ENCODE results near the gene COMMD1. TPM values are rescaled to one million over a fixed set of nuclear protein-coding genes. Genes with fewer than 3 reads are reported as not detected.
"Not testable (repeated sequence)": the region's sequence is repeated elsewhere in the genome, so short reads cannot be mapped to it uniquely, and the experiment has no call there.

Gene COMMD1
- total RNA-seq, 5 donors from 2014 or later (not counting 1 experiment from before 2014, with no cell fraction given): 18.2 to 23.8 (median 19.6) TPM

- not testable (repeated sequence) for H3K27ac Mint-ChIP-seq
- POLR2A ChIA-PET: interaction anchor here in 1 of 2 donors (0.6 kb wide), 1 partner anchor 22 kb away, joined by 4 read pairs; no protein-coding TSS in a partner anchor
- 100% methylated on average over 4 of the region's 9 CpGs for WGBS (ENCODE audit: insufficient coverage)
These were observed 49.4 kb downstream of the COMMD1 start for GRCh38 chr2:61954856-61955255.

GRCh38 chr2:61959381-61960293, 54.2 kb downstream of the COMMD1 start:
- ATAC-seq (replicated peaks in 1 of 4) (no peak), DNase-seq (no peak)
- CTCF ChIA-PET: interaction anchor here in 1 of 2 donors (0.9 kb wide), 1 partner anchor 15 kb away, joined by 3 read pairs; no protein-coding TSS in a partner anchor
- H3K4me3 ChIP-seq (ENCODE audit: control insufficient read depth in 1 of 2, extremely low read depth in 1 of 2, low read length in 1 of 2): no peak overlapping the region
- no peak overlapping the region for H3K27ac Mint-ChIP-seq
- peaks cover 35% of the 10 kb centered on the region for H3K36me3 Mint-ChIP-seq
- H3K27me3 Mint-ChIP-seq: no peaks in the 10 kb centered on the region
- no peak overlapping the region for H3K4me3 Mint-ChIP-seq
- no CpG with 5 or more reads among the region's 7 CpGs for WGBS (ENCODE audit: insufficient coverage)
- H3K9me3 Mint-ChIP-seq: peaks cover 0 to 6% (median 0%) of the 10 kb centered on the region in 3 donors
- peaks cover 15 to 17% (median 16%) of the 10 kb centered on the region in 3 donors for H3K4me1 Mint-ChIP-seq
- POLR2A ChIA-PET: interaction anchor here in 1 of 2 donors (0.6 kb wide), 1 partner anchor 25 kb away, joined by 4 read pairs; no protein-coding TSS in a partner anchor
- H3K36me3 ChIP-seq (ENCODE audit: control insufficient read depth in 2 of 2, extremely low read depth in 1 of 2, insufficient read depth in 1 of 2, low read length in 1 of 2): no peaks in the 10 kb centered on the region
- H3K27ac ChIP-seq (ENCODE audit: low read length): no peak overlapping the region
- no peaks in the 10 kb centered on the region for H3K4me1 ChIP-seq (ENCODE audit: control insufficient read depth in 1 of 2, extremely low read depth in 1 of 2, insufficient read depth in 2 of 2, low read length in 2 of 2)
- no peaks in the 10 kb centered on the region for H3K27me3 ChIP-seq (replicated peaks in 1 of 2; ENCODE audit: control insufficient read depth in 2 of 2, extremely low read depth in 1 of 2, insufficient read depth in 2 of 2, low read length in 1 of 2)
- no peaks in the 10 kb centered on the region for H3K9me3 ChIP-seq

More at GRCh38 chr2:61954856-61955255, 49.4 kb downstream of the COMMD1 start:
- CTCF ChIA-PET: interaction anchor here in 1 of 2 donors (0.6 kb wide), 1 partner anchor 12 kb away, joined by 4 read pairs; no protein-coding TSS in a partner anchor
- H3K4me3 ChIP-seq (ENCODE audit: control insufficient read depth in 1 of 2, extremely low read depth in 1 of 2, low read length in 1 of 2); H3K9me3 ChIP-seq; H3K9me3 Mint-ChIP-seq; H3K27me3 Mint-ChIP-seq; H3K27me3 ChIP-seq (replicated peaks in 1 of 2; ENCODE audit: control insufficient read depth in 2 of 2, extremely low read depth in 1 of 2, insufficient read depth in 2 of 2, low read length in 1 of 2); ATAC-seq (replicated peaks in 1 of 4); H3K4me3 Mint-ChIP-seq; DNase-seq; H3K36me3 ChIP-seq (ENCODE audit: control insufficient read depth in 2 of 2, extremely low read depth in 1 of 2, insufficient read depth in 1 of 2, low read length in 1 of 2); H3K27ac ChIP-seq (ENCODE audit: low read length); H3K4me1 ChIP-seq (ENCODE audit: control insufficient read depth in 1 of 2, extremely low read depth in 1 of 2, insufficient read depth in 2 of 2, low read length in 2 of 2): not testable (repeated sequence)
- peaks cover 36% of the 10 kb centered on the region for H3K36me3 Mint-ChIP-seq
- H3K4me1 Mint-ChIP-seq: peaks cover 17 to 19% (median 18%) of the 10 kb centered on the region in 3 donors

- no peak overlapping the region for H3K4me3 Mint-ChIP-seq
- Histone ChIP-seq H3K36me3 (ENCODE audit: control insufficient read depth in 2 of 2, extremely low read depth in 1 of 2, insufficient read depth in 1 of 2, low read length in 1 of 2) (no peaks in the 10 kb centered on the region), H3K4me1 (ENCODE audit: control insufficient read depth in 1 of 2, extremely low read depth in 1 of 2, insufficient read depth in 2 of 2, low read length in 2 of 2) (no peaks in the 10 kb centered on the region), H3K4me3 (ENCODE audit: control insufficient read depth in 1 of 2, extremely low read depth in 1 of 2, low read length in 1 of 2) (no peak overlapping the region), H3K9me3 (no peaks in the 10 kb centered on the region), H3K27ac (ENCODE audit: low read length) (no peak overlapping the region), H3K27me3 (replicated peaks in 1 of 2; ENCODE audit: control insufficient read depth in 2 of 2, extremely low read depth in 1 of 2, insufficient read depth in 2 of 2, low read length in 1 of 2) (no peaks in the 10 kb centered on the region)
- ChIA-PET POLR2A (no interaction called here), CTCF (no interaction called here)
- ATAC-seq (replicated peaks in 1 of 4) (no peak), DNase-seq (no peak)
- no peaks in the 10 kb centered on the region for H3K27me3 Mint-ChIP-seq
- H3K4me1 Mint-ChIP-seq: peaks cover 12 to 15% (median 14%) of the 10 kb centered on the region in 3 donors
- no peak overlapping the region for H3K27ac Mint-ChIP-seq
- WGBS (ENCODE audit: insufficient coverage): no CpG with 5 or more reads among the region's 2 CpGs
- peaks cover 0 to 6% (median 0%) of the 10 kb centered on the region in 3 donors for H3K9me3 Mint-ChIP-seq
- peaks cover 28% of the 10 kb centered on the region for H3K36me3 Mint-ChIP-seq
These were observed 55.9 kb downstream of the COMMD1 start for GRCh38 chr2:61961231-61961901.

GRCh38 chr2:61962095-61962984, 56.9 kb downstream of the COMMD1 start:
- CTCF ChIA-PET: no interaction called here
- no peak overlapping the region for H3K4me3 ChIP-seq (ENCODE audit: control insufficient read depth in 1 of 2, extremely low read depth in 1 of 2, low read length in 1 of 2)
- H3K27ac ChIP-seq (ENCODE audit: low read length): no peak overlapping the region
- Mint-ChIP-seq H3K36me3 (peaks cover 28% of the 10 kb centered on the region), H3K27ac (no peak overlapping the region), H3K27me3 (no peaks in the 10 kb centered on the region), H3K9me3 (peaks cover 0 to 6% (median 0%) of the 10 kb centered on the region in 3 donors), H3K4me1 (peaks cover 10 to 16% (median 13%) of the 10 kb centered on the region in 3 donors), H3K4me3 (no peak overlapping the region)
- H3K27me3 ChIP-seq (replicated peaks in 1 of 2; ENCODE audit: control insufficient read depth in 2 of 2, extremely low read depth in 1 of 2, insufficient read depth in 2 of 2, low read length in 1 of 2): no peaks in the 10 kb centered on the region
- POLR2A ChIA-PET: no interaction called here
- ATAC-seq (replicated peaks in 1 of 4) (no peak), DNase-seq (no peak)
- no peaks in the 10 kb centered on the region for H3K4me1 ChIP-seq (ENCODE audit: control insufficient read depth in 1 of 2, extremely low read depth in 1 of 2, insufficient read depth in 2 of 2, low read length in 2 of 2)
- no peaks in the 10 kb centered on the region for H3K36me3 ChIP-seq (ENCODE audit: control insufficient read depth in 2 of 2, extremely low read depth in 1 of 2, insufficient read depth in 1 of 2, low read length in 1 of 2)
- 80% methylated on average over 1 of the region's 5 CpGs for WGBS (ENCODE audit: insufficient coverage)
- H3K9me3 ChIP-seq: no peaks in the 10 kb centered on the region

- H3K4me3 Mint-ChIP-seq: no peak overlapping the region
- ChIA-PET CTCF (no interaction called here), POLR2A (no interaction called here)
- DNase-seq: no peak
- H3K27ac Mint-ChIP-seq: no peak overlapping the region
- Histone ChIP-seq H3K4me1 (ENCODE audit: control insufficient read depth in 1 of 2, extremely low read depth in 1 of 2, insufficient read depth in 2 of 2, low read length in 2 of 2) (no peaks in the 10 kb centered on the region), H3K9me3 (no peaks in the 10 kb centered on the region), H3K27me3 (replicated peaks in 1 of 2; ENCODE audit: control insufficient read depth in 2 of 2, extremely low read depth in 1 of 2, insufficient read depth in 2 of 2, low read length in 1 of 2) (no peaks in the 10 kb centered on the region), H3K36me3 (ENCODE audit: control insufficient read depth in 2 of 2, extremely low read depth in 1 of 2, insufficient read depth in 1 of 2, low read length in 1 of 2) (no peaks in the 10 kb centered on the region), H3K27ac (ENCODE audit: low read length) (no peak overlapping the region), H3K4me3 (ENCODE audit: control insufficient read depth in 1 of 2, extremely low read depth in 1 of 2, low read length in 1 of 2) (no peak overlapping the region)
- no peaks in the 10 kb centered on the region for H3K9me3 Mint-ChIP-seq
- no peaks in the 10 kb centered on the region for H3K27me3 Mint-ChIP-seq
- WGBS (ENCODE audit: insufficient coverage): no CpG with 5 or more reads among the region's 2 CpGs
- no peak for ATAC-seq (replicated peaks in 1 of 4)
- H3K4me1 Mint-ChIP-seq: peaks cover 1 to 8% (median 7%) of the 10 kb centered on the region in 3 donors
- H3K36me3 Mint-ChIP-seq: peaks cover 8% of the 10 kb centered on the region
These were observed 60.7 kb downstream of the COMMD1 start for GRCh38 chr2:61966087-61966727.

All from T-cell (primary cell).